ENCODE data around the gene NPIPB12. TPM values are rescaled to one million over a fixed set of nuclear protein-coding genes. Genes with fewer than 3 reads are reported as not detected.
"Not testable (repeated sequence)": the region's sequence is repeated elsewhere in the genome, so short reads cannot be mapped to it uniquely, and the experiment has no call there.

NPIPB12 gene
- total and polyA plus RNA-seq, 9 of the 15 experiments (the other 6 are each of a cell fraction or from before 2014, with no cell fraction given) = 3.3 to 47.0 (median 23.6) TPM

- BruUV-seq (replicated peaks); H3K9ac ChIP-seq (ENCODE audit: insufficient read depth in 1 of 2, low read depth in 2 of 2, low read length in 2 of 2); H3K9me1 ChIP-seq (ENCODE audit: control insufficient read depth, insufficient read depth, low read length); FAIRE-seq; H3K9me3 ChIP-seq (replicated peaks; ENCODE audit: control insufficient read depth, insufficient read depth, low read depth, low read length); H3K27ac ChIP-seq (ENCODE audit: extremely low read depth, low read depth, low read length); H3K4me2 ChIP-seq (ENCODE audit: insufficient read depth, low read length); ATAC-seq; H2AFZ ChIP-seq (ENCODE audit: low read depth, low read length); CTCF ChIA-PET (ENCODE audit: low intra/inter-chr PET ratio); H3K4me1 ChIP-seq (replicated peaks in 1 of 2; ENCODE audit: control insufficient read depth in 2 of 2, insufficient read depth in 2 of 2, low read length in 2 of 2); H3K27me3 ChIP-seq (ENCODE audit: control insufficient read depth in 2 of 2, insufficient read depth in 2 of 2, low read length in 2 of 2); H4K20me1 ChIP-seq (replicated peaks; ENCODE audit: control insufficient read depth, insufficient read depth, low read length); H3K79me2 ChIP-seq (ENCODE audit: control insufficient read depth, insufficient read depth, low read length); DNase-seq (ENCODE audit: extremely low read depth in 1 of 4, low spot score in 3 of 4); H3K4me3 ChIP-seq; POLR2A ChIA-PET; H3K36me3 ChIP-seq (ENCODE audit: control insufficient read depth, insufficient read depth, low read length); intact Hi-C loops (cut with micrococcal nuclease): not testable (repeated sequence)
- in situ Hi-C loops (cut with MboI) = loop anchor here (25.0 kb wide), 3 partner anchors 665 to 1165 kb away; partner anchors contain the start of genes CD2BP2, MYL11 and TBC1D10B
- no CpG with 5 or more reads among the region's 4 CpGs for WGBS (ENCODE audit: insufficient coverage, low coverage, missing lambda C conversion rate)
These were observed 34.1 kb downstream of the NPIPB12 start for GRCh38 chr16:29472065-29472464.

- FAIRE-seq; H3K4me1 ChIP-seq (replicated peaks in 1 of 2; ENCODE audit: control insufficient read depth in 2 of 2, insufficient read depth in 2 of 2, low read length in 2 of 2); H3K27me3 ChIP-seq (ENCODE audit: control insufficient read depth in 2 of 2, insufficient read depth in 2 of 2, low read length in 2 of 2); H3K9me3 ChIP-seq (replicated peaks; ENCODE audit: control insufficient read depth, insufficient read depth, low read depth, low read length); H3K4me3 ChIP-seq; H3K27ac ChIP-seq (ENCODE audit: extremely low read depth, low read depth, low read length); H3K9ac ChIP-seq (ENCODE audit: insufficient read depth in 1 of 2, low read depth in 2 of 2, low read length in 2 of 2); BruUV-seq (replicated peaks); H3K4me2 ChIP-seq (ENCODE audit: insufficient read depth, low read length); H3K9me1 ChIP-seq (ENCODE audit: control insufficient read depth, insufficient read depth, low read length); DNase-seq (ENCODE audit: extremely low read depth in 1 of 4, low spot score in 3 of 4); H3K79me2 ChIP-seq (ENCODE audit: control insufficient read depth, insufficient read depth, low read length); H3K36me3 ChIP-seq (ENCODE audit: control insufficient read depth, insufficient read depth, low read length); POLR2A ChIA-PET; intact Hi-C loops (cut with micrococcal nuclease); H2AFZ ChIP-seq (ENCODE audit: low read depth, low read length); CTCF ChIA-PET (ENCODE audit: low intra/inter-chr PET ratio); H4K20me1 ChIP-seq (replicated peaks; ENCODE audit: control insufficient read depth, insufficient read depth, low read length): not testable (repeated sequence)
- WGBS (ENCODE audit: insufficient coverage, low coverage, missing lambda C conversion rate) = 100% methylated on average over 1 of the region's 6 CpGs
- ATAC-seq = peak; percentile 68
- in situ Hi-C loops (cut with MboI) = loop anchor here (25.0 kb wide), 3 partner anchors 668 to 1168 kb away; partner anchors contain the start of genes CD2BP2, MYL11 and TBC1D10B
These were observed 36.5 kb downstream of the NPIPB12 start for GRCh38 chr16:29469660-29470059.

GRCh38 chr16:29467654-29468366, 38.4 kb downstream of the NPIPB12 start:
- H3K9ac ChIP-seq (ENCODE audit: insufficient read depth in 1 of 2, low read depth in 2 of 2, low read length in 2 of 2); H3K9me3 ChIP-seq (replicated peaks; ENCODE audit: control insufficient read depth, insufficient read depth, low read depth, low read length); ATAC-seq; intact Hi-C loops (cut with micrococcal nuclease); H4K20me1 ChIP-seq (replicated peaks; ENCODE audit: control insufficient read depth, insufficient read depth, low read length); CTCF ChIA-PET (ENCODE audit: low intra/inter-chr PET ratio); H3K79me2 ChIP-seq (ENCODE audit: control insufficient read depth, insufficient read depth, low read length); H3K4me2 ChIP-seq (ENCODE audit: insufficient read depth, low read length); H3K27ac ChIP-seq (ENCODE audit: extremely low read depth, low read depth, low read length); POLR2A ChIA-PET; BruUV-seq (replicated peaks); H3K4me3 ChIP-seq; H2AFZ ChIP-seq (ENCODE audit: low read depth, low read length); H3K9me1 ChIP-seq (ENCODE audit: control insufficient read depth, insufficient read depth, low read length); H3K36me3 ChIP-seq (ENCODE audit: control insufficient read depth, insufficient read depth, low read length); H3K4me1 ChIP-seq (replicated peaks in 1 of 2; ENCODE audit: control insufficient read depth in 2 of 2, insufficient read depth in 2 of 2, low read length in 2 of 2); DNase-seq (ENCODE audit: extremely low read depth in 1 of 4, low spot score in 3 of 4); FAIRE-seq; H3K27me3 ChIP-seq (ENCODE audit: control insufficient read depth in 2 of 2, insufficient read depth in 2 of 2, low read length in 2 of 2): not testable (repeated sequence)
- in situ Hi-C loops (cut with MboI) = loop anchor here (25.0 kb wide), 3 partner anchors 669 to 1169 kb away; partner anchors contain the start of genes CD2BP2, MYL11 and TBC1D10B
- no CpG with 5 or more reads among the region's 10 CpGs for WGBS (ENCODE audit: insufficient coverage, low coverage, missing lambda C conversion rate)

- H4K20me1 ChIP-seq (replicated peaks; ENCODE audit: control insufficient read depth, insufficient read depth, low read length); H3K4me2 ChIP-seq (ENCODE audit: insufficient read depth, low read length); BruUV-seq (replicated peaks); DNase-seq (ENCODE audit: extremely low read depth in 1 of 4, low spot score in 3 of 4); H3K27me3 ChIP-seq (ENCODE audit: control insufficient read depth in 2 of 2, insufficient read depth in 2 of 2, low read length in 2 of 2); intact Hi-C loops (cut with micrococcal nuclease); H3K9ac ChIP-seq (ENCODE audit: insufficient read depth in 1 of 2, low read depth in 2 of 2, low read length in 2 of 2); CTCF ChIA-PET (ENCODE audit: low intra/inter-chr PET ratio); H2AFZ ChIP-seq (ENCODE audit: low read depth, low read length); H3K36me3 ChIP-seq (ENCODE audit: control insufficient read depth, insufficient read depth, low read length); H3K4me1 ChIP-seq (replicated peaks in 1 of 2; ENCODE audit: control insufficient read depth in 2 of 2, insufficient read depth in 2 of 2, low read length in 2 of 2); H3K9me3 ChIP-seq (replicated peaks; ENCODE audit: control insufficient read depth, insufficient read depth, low read depth, low read length); POLR2A ChIA-PET; H3K9me1 ChIP-seq (ENCODE audit: control insufficient read depth, insufficient read depth, low read length); H3K4me3 ChIP-seq; H3K79me2 ChIP-seq (ENCODE audit: control insufficient read depth, insufficient read depth, low read length); H3K27ac ChIP-seq (ENCODE audit: extremely low read depth, low read depth, low read length); FAIRE-seq: not testable (repeated sequence)
- in situ Hi-C loops (cut with MboI) = loop anchor here (25.0 kb wide), 3 partner anchors 670 to 1170 kb away; partner anchors contain the start of genes CD2BP2, MYL11 and TBC1D10B
- no CpG with 5 or more reads among the region's 33 CpGs for WGBS (ENCODE audit: insufficient coverage, low coverage, missing lambda C conversion rate)
- ATAC-seq = peak; percentile 56
These were observed 39.3 kb downstream of the NPIPB12 start for GRCh38 chr16:29466904-29467303.

Data from K562 (cell line).